ENCODE results near the gene ZC3H18. TPM values are rescaled to one million over a fixed set of nuclear protein-coding genes. Genes with fewer than 3 reads are reported as not detected.

ZC3H18 gene
- total RNA-seq, 1 experiment from 2014 or later: 57.8 TPM

- no peak overlapping the region for H3K4me2 ChIP-seq (ENCODE audit: low read length)
- H3K9me3 ChIP-seq (ENCODE audit: control insufficient read depth in 1 of 2, insufficient read depth in 1 of 2, low read depth in 1 of 2, low read length in 2 of 2): no peaks in the 10 kb centered on the region
- TF ChIP-seq REST (IDR thresholded peaks at IDR 0.05; ENCODE audit: low read depth) (no peak), SRF (IDR thresholded peaks at IDR 0.05; ENCODE audit: low read depth) (no peak), YY1 (IDR thresholded peaks at IDR 0.05; ENCODE audit: extremely low read depth, insufficient replicate concordance, low read depth, low read length) (no peak), ELF1 (IDR thresholded peaks at IDR 0.05; ENCODE audit: borderline replicate concordance, low read depth) (no peak), EZH2phosphoT487 (IDR thresholded peaks at IDR 0.05; ENCODE audit: borderline replicate concordance) (no peak), MAX (IDR thresholded peaks at IDR 0.05) (no peak), CTCF (IDR thresholded peaks at IDR 0.05 in 2 of 3, conservative IDR thresholded peaks at IDR 0.05 in 1 of 3; ENCODE audit: borderline replicate concordance in 1 of 3, insufficient read depth in 1 of 3, low read depth in 2 of 3, low read length in 2 of 3) (no peak), JUND (IDR thresholded peaks at IDR 0.05) (no peak), ZNF274 (IDR thresholded peaks at IDR 0.05; ENCODE audit: low read depth, low read length) (no peak), ZFX (IDR thresholded peaks at IDR 0.05) (no peak), TCF7L2 (IDR thresholded peaks at IDR 0.05; ENCODE audit: borderline replicate concordance, extremely low read depth, insufficient read depth, insufficient read length) (no peak)
- no peak overlapping the region for H3K9ac ChIP-seq (ENCODE audit: low read length)
- H4K20me1 ChIP-seq (ENCODE audit: insufficient read depth): no peaks in the 10 kb centered on the region
- H3K4me1 ChIP-seq (ENCODE audit: control insufficient read depth in 1 of 2, insufficient read depth in 2 of 2, low read length in 2 of 2): peaks cover 16 to 26% of the 10 kb centered on the region in 2 experiments
- no peak overlapping the region for H3K4me3 ChIP-seq (replicated peaks in 1 of 2; ENCODE audit: low read depth in 1 of 2, low read length in 2 of 2)
- intact Hi-C loops (cut with micrococcal nuclease): loop anchor here (5.0 kb wide), 1 partner anchor 201 kb away; the partner anchor contains the start of gene ZFPM1
- H3K27me3 ChIP-seq (ENCODE audit: insufficient read depth, low read length): no peaks in the 10 kb centered on the region
- BruUV-seq (replicated peaks): no TSS peak
- no peaks in the 10 kb centered on the region for H3K9me2 ChIP-seq (ENCODE audit: insufficient read depth)
- DNase-seq (ENCODE audit: low read depth, low spot score) (no peak), ATAC-seq (no peak)
- H3K27ac ChIP-seq (ENCODE audit: low read depth, low read length): no peak overlapping the region
- POLR2A ChIA-PET: no interaction called here
- H3K79me2 ChIP-seq (ENCODE audit: insufficient read depth, low read length): peaks cover 21% of the 10 kb centered on the region
- H2AFZ ChIP-seq (ENCODE audit: low read depth, low read length, poor library complexity, severe bottlenecking): no peak overlapping the region
- peaks cover 9 to 13% of the 10 kb centered on the region in 2 experiments; a peak in 2 of 4 replicates for H3K36me3 ChIP-seq (ENCODE audit: control insufficient read depth in 1 of 2, insufficient read depth in 2 of 2, low read length in 2 of 2)
- RAD21 ChIA-PET (ENCODE audit: low non-redundant PET in 1 of 2, low total read pairs in 2 of 2, uncharacterized antibody in 2 of 2, unreplicated experiment in 2 of 2): no interaction called here
- CTCF ChIA-PET: no interaction called here
Measured at GRCh38 chr16:88653596-88654362, 83.6 kb downstream of the ZC3H18 start.
